GM21390 (cell line): Measurements from ENCODE around the gene ANKLE2.
"Not testable (repeated sequence)": the region's sequence is repeated elsewhere in the genome, so short reads cannot be mapped to it uniquely, and the experiment has no call there.

Experiments used
- ATAC-seq: cut with Tn5 transposase; IDR thresholded peaks from one replicate; pipeline ENCODE4 v1.9.1; 2021; ENCODE audit not compliant: unreplicated experiment

The ANKLE2 gene

GRCh38 chr12:132720606-132721345, 40.9 kb downstream of the ANKLE2 start:
- ATAC-seq = no peak

DNA sequence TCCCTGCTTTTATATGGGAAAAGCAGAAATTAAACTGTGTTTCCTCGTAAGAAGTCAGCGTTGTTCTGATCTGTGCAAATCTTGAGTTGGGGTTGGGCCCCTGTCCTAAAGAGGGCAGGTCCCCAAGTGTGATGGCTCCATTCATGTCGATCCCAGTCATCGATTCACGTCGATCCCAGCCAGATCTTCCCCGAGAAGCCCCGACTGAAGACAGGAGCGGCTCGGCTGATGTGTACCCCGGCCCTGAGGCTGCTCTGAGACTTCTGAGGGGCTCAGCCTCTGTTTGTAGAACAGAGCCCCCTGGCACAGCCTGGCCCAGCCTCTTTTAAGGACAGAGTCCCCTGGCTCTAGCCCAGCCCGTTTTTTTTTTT, 41.7 kb downstream of the ANKLE2 start:
- ATAC-seq = no peak

DNA sequence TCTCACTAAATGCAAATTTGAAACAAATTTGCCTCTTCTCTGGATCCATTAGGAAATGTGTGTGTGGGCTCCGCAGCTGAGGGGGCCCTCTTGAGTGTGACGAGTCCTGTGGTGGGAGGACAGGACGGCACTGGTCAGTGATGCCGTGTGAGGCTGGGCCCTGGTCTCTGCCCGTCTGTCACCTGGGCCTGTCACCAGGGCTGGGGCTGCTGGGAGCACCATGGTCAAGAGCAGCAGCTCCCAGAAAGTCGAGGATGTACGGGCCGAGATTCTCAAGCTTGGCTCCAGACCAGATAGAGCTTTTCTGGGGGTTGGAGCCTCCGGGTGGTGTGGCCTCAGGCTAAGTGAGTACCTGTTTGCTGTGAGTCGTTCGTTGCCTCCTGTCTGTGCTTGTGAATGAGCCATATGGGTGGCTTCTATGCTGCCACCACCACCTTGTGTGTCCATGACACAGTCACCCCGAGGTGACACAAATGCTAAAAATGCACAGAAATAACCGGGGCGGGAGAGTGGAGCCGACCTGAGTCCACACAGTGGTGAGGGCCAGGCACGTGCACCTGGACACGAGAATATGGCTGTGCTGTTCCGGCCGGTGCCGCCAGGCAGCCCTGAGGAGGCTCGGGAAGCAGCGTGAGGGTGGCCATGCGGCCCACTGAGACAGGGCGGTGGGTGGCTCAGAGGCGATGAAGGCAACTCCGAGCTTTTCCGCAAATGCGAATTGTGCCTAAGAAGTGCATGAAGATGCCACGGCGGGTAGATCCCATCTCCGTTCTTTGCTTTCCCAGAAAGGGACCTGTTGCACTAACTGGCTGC, 42.3 kb downstream of the ANKLE2 start:
- ATAC-seq = no peak

DNA sequence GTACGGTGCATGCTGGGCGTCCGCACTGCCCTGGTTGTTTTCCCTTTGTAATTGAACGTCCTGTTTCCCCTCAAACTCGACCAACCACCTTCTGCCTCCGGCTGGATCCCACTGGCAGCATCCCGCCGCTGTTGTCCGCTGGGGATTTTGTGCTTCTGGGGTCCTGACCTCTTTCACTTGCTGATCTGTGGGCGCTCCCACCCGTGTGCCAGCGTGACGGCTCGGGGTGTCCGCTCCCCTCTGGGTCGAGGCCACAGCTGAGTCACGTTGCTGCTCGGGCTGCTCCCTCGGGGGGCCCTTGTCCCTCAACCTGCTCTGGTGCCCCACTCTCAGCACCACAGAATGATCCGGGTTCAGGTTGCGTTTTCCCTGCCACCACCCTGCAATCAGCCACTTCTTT, 43.0 kb downstream of the ANKLE2 start:
- no peak for ATAC-seq

DNA sequence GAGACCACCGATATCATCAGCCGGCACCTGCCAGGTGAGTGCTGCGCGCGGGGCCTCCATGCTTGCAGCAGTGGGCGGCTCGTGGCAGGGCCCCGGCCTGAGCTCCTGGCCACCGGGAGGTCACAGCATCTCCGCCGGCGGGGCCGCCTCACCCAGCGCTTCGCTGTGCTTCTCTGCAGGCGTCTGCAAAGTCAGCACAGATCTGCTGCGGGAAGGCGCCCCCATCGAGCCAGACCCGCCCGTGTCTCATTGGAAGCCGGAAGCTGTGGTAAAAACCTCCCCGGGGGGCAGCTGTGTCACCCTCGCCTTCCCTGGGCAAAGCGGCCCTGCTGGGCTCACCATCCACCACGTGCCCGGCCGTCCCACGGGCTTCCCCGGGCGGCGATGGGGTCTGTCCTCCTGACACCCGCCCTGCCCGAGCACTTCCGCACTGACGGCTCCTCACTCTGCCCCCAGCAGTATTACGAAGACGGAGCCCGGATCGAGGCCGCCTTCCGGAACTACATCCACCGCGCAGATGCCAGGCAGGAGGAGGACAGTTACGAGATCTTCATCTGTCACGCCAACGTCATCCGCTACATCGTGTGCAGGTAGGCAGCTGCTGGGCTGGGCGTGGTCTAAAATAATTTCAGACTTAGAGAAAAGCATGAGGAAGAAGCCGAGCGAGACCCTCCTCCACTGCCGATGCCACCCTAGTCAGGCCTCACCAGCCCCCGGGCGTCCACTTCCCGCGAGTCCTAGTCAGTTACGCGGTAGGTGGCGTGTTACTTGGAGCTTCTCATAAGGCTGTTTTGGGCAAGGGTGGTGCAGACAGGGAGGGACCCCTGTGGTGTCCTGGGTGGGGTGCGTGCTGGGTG, 43.9 kb downstream of the ANKLE2 start:
- no peak for ATAC-seq

DNA sequence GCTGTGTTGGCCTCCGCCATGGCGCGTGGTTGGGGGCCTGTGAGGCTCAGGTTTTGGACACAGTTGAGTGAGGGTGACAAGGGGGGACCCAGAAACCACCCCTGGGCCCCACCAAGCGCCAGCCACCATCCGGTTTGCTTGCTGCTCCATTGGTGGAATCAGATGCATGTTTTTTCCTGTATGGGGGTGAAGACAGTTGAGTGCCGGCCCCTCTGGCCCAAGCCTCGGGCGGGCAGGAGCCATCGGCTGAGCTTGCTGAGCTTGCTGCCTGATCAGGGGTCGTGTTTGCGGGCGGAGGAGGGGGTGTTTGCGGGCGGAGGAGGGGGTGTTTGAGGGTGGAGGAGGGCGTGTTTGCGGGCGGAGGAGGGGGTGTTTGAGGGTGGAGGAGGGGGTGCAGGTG, 44.6 kb downstream of the ANKLE2 start:
- ATAC-seq = no peak

- no peak for ATAC-seq
Observed at GRCh38 chr12:132716356-132716755, 45.3 kb downstream of the ANKLE2 start.

DNA sequence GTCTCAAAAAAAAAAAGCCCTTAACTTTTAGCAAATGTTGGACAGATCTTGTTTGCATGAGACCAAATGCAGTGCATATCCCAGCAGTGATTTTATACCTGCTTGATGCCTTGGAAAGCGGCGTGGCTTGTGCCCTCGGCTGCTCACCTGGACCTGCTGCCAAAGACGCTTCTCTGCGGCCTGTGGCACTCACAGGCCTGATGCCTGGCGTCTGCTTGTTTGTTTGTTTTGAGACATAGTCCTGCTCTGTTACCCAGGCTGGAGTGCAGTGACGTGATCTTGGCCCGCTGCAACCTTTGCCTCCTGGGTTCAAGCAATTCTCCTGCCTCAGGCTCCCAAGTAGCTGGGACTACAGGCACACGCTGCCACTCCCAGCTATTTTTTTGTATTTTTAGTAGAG, 45.8 kb downstream of the ANKLE2 start:
- ATAC-seq = no peak

GRCh38 chr12:132713123-132713522, 48.5 kb downstream of the ANKLE2 start:
- no peak for ATAC-seq

DNA sequence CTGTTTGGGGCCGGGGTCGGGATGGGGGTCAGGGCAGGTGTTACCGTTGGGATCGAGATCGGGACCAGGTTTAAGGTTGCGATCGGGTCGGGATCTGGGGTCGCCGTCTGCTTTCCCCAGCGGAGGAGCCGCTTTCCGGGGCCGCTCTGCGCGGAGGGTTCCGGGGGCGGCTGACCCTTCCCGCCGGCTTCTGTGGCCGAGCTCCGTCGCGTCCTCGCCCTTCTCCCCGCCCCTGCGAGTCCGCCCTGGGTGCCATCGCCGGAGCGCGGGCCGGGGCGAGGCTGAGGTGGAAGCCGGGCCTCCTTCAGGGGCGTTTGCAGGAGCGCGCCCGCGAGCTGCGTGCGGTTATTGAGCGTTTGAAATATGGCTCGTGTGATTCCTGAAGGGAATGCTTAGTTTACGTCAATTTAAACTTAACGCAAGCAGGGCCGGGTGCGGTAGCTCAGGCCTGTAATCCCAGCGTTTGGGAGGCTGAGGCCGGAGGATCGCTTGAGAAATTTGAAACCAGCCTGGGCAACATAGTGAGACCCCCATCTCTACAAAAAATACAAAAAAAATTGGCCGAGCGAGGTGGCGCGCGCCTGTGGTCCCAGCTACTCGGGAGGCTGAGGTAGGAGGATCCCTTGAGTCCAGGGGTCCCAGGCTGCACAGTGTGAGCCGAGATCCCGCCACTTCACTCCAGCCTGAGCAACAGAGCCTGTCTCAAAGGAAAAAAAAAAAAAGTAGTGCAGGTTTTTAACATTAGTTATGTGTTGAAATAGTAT, 50.4 kb downstream of the ANKLE2 start:
- ATAC-seq = peak; percentile 18

DNA sequence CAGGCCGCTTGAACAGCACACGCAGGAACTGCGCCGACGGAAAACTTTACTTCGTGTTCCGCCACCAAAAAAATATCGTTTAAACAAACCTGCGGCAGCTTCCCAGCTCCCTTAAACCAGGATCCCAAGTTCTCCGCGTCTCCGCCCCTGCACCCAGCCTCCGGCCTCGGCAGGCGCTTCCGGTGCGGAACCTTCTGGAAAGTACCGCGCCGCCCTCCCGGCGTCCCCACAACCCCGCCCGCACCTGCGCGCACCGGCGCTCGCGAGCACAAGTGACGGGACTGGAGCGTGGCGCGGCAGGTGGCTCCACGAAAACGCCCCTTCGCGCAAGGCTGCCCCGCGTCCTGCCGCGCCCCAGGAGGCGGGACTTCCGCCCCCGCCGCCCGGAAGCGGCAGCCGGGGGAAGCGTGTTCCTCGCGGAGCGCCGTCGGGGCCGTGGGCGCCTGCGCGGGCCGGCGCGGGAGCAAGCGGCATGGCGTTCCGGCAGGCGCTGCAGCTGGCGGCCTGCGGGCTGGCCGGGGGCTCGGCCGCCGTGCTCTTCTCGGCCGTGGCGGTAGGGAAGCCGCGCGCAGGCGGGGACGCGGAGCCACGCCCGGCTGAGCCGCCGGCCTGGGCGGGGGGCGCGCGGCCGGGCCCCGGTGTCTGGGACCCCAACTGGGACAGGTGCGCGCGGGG, 51.1 kb downstream of the ANKLE2 start, which contains the start of gene PGAM5:
PGAM5 (plus strand) TSS at position 438 of the 675 bp plus-strand sequence; CDS start at position 473, 35 bp downstream.
- peak; percentile 84 for ATAC-seq

- peak; percentile 26 for ATAC-seq
Observed at GRCh38 chr12:132710043-132710404, 51.6 kb downstream of the ANKLE2 start.

DNA sequence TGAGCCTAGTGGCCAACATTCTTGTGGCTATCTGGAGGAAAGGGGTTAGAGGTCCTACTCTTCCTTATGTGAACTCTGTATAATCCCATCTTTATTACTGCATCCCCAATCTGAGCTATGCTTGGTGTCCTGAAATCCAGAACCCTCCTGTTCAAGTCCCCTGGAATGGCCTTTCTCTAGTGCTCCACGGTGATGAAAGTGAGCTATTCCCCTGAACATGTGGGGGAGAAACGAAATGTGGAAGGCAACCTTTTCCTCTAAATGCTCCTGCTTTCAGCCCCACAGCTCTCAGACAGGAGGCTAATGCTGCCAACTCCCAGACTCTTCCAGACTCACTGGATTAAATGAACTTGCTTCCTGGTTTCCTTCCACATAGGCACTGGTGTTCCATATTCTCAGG, 53.5 kb downstream of the ANKLE2 start:
- no peak for ATAC-seq

GRCh38 chr12:132707241-132707640, 54.4 kb downstream of the ANKLE2 start:
- no peak for ATAC-seq

DNA sequence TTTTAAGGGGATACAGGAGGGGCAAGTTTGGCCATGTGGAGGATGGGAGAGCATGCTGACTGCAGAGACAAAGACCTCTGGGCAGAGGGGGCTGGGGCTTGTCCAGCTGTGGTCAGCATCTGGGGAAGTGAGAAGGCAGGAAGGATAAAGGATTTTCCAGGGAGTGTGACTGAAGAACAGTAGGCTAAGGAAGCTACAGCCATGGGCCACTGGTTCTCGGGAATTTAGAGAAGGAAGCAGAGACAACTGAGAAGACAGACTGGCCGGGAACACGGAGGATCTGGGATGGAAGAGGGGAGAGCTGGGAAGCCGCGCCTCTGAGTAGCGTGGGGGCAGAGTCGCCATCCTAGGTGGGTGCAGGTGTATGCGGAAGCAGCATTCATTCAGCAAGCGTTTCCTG, 58.0 kb downstream of the ANKLE2 start:
- ATAC-seq = no peak

DNA sequence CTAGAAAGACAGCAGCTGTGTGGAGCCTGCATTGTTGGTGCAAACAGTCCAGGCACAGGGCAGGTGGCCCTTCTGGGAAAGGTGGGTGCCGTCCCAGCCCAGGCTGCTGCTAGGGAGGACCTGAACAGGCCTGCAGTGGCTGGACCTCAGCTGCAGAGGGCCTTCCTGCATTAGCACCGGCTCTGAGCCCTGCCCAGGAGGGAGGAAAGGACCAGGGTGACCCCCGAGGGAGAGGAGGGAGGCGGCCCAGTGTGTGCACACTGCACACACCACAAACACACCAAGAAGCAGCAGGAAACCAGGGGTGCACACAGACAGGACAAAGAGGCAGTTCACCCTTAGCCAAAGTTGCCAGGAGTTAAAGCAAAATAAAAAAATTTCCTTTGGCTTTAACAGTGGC, 59.0 kb downstream of the ANKLE2 start:
- no peak for ATAC-seq

- peak; percentile 58 for ATAC-seq
Observed at GRCh38 chr12:132700212-132700822, 61.3 kb downstream of the ANKLE2 start.

GRCh38 chr12:132698341-132698740, 63.3 kb downstream of the ANKLE2 start:
- ATAC-seq = no peak

- no peak for ATAC-seq
Observed at GRCh38 chr12:132695431-132695830, 66.2 kb downstream of the ANKLE2 start.

DNA sequence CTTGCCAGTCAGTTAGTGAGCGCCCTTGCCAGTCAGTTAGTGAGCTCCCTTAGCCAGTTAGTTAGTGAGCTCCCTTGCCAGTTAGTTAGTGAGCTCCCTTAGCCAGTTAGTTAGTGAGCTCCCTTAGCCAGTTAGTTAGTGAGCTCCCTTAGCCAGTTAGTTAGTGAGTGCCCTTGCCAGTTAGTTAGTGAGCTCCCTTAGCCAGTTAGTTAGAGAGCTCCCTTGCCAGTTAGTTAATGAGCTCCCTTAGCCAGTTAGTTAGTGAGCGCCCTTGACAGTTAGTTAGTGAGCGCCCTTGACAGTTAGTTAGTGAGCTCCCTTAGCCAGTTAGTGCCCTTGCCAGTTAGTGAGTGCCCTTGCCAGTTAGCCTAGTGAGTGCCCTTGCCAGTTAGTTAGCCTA, 66.7 kb downstream of the ANKLE2 start:
- ATAC-seq = not testable (repeated sequence)
